ENCODE data around the gene TPK1.
"Not testable (repeated sequence)": the region's sequence is repeated elsewhere in the genome, so short reads cannot be mapped to it uniquely, and the experiment has no call there.

The TPK1 gene

GRCh38 chr7:144821067-144821466, 14.8 kb downstream of the TPK1 start:
- no peak for DNase-seq

GRCh38 chr7:144820552-144820951, 15.3 kb downstream of the TPK1 start:
- DNase-seq: no peak

- DNase-seq: no peak
These were observed 16.3 kb downstream of the TPK1 start for GRCh38 chr7:144819566-144819965.

- DNase-seq: no peak
These were observed 17.3 kb downstream of the TPK1 start for GRCh38 chr7:144818511-144818910.

GRCh38 chr7:144817001-144817400, 18.9 kb downstream of the TPK1 start:
- no peak for DNase-seq

- DNase-seq: no peak
These were observed 21.6 kb downstream of the TPK1 start for GRCh38 chr7:144814299-144814698.

GRCh38 chr7:144812379-144813283, 23.2 kb downstream of the TPK1 start:
- no peak for DNase-seq

GRCh38 chr7:144805627-144806239, 30.1 kb downstream of the TPK1 start:
- DNase-seq: no peak

GRCh38 chr7:144800678-144801436, 35.0 kb downstream of the TPK1 start:
- DNase-seq: not testable (repeated sequence)

- no peak for DNase-seq
These were observed 38.9 kb downstream of the TPK1 start for GRCh38 chr7:144796919-144797318.

- DNase-seq: no peak
These were observed 43.8 kb downstream of the TPK1 start for GRCh38 chr7:144792050-144792449.

GRCh38 chr7:144791488-144791887, 44.4 kb downstream of the TPK1 start:
- DNase-seq: no peak

- no peak for DNase-seq
These were observed 48.7 kb downstream of the TPK1 start for GRCh38 chr7:144787127-144787526.

GRCh38 chr7:144786522-144786921, 49.3 kb downstream of the TPK1 start:
- DNase-seq: no peak

GRCh38 chr7:144786079-144786478, 49.8 kb downstream of the TPK1 start:
- no peak for DNase-seq

- no peak for DNase-seq
These were observed 50.3 kb downstream of the TPK1 start for GRCh38 chr7:144785521-144785920.

- DNase-seq: no peak
These were observed 50.9 kb downstream of the TPK1 start for GRCh38 chr7:144784943-144785342.

- DNase-seq: no peak
These were observed 51.4 kb downstream of the TPK1 start for GRCh38 chr7:144784441-144784840.

GRCh38 chr7:144782883-144783282, 53.0 kb downstream of the TPK1 start:
- no peak for DNase-seq

GRCh38 chr7:144780071-144780608, 55.7 kb downstream of the TPK1 start:
- DNase-seq: no peak

GRCh38 chr7:144777889-144778288, 58.0 kb downstream of the TPK1 start:
- DNase-seq: not testable (repeated sequence)

GRCh38 chr7:144777005-144777839, 58.6 kb downstream of the TPK1 start:
- no peak for DNase-seq
